ENCODE measurements around the gene ASTN2.
"Not testable (repeated sequence)": the region's sequence is repeated elsewhere in the genome, so short reads cannot be mapped to it uniquely, and the experiment has no call there.

The ASTN2 gene

DNA sequence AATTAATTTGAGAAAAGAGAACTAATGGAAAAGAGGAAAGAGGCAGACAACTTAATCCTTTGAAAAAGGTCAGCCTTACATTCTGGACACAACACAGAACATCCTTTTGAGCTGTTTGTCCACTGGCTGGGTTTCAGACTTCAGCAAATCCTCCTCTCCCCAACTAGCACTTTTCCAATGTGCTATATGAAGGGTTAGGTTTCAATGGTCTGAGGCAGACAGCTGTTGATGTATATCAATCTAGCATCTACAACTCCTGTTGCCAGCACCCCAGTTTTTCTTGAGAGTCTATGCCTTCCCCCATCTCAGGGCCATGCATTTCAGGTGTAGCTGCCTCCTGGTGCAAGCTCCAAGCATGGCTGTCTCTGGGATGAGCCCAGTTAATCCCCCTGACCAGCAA is 553.5 kb downstream of the ASTN2 start:
- DNase-seq (ENCODE audit: low spot score) = no peak

DNA sequence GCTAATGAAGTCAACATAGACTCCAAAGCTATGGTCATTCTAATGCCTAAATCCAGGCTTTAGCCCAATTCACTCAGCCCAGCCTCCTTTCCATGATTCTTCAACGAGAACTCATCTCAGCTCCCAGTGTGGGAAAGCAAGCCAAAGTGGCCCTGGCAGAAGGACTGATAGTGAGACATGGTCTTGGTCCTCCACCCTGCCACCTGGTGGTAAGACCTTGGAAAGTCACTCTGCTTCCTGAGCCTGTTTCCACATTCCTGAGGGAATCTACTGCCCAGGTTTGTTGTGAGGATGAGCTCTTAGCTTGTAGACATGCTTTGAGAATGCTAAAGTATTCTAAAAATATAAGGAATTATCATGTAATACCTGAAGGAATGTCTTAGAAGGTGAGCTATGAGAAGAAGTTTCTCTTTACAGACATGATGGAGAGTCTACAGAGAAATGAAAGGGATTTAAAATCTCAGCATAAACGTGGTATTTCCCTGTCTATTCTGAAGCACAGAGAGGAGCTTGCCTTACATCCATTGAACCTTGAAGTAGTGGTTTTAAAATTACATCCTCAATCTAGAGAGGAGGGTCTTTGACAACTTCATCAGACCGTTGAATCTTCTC is 554.2 kb downstream of the ASTN2 start:
- peak; percentile 85 for DNase-seq (ENCODE audit: low spot score)

DNA sequence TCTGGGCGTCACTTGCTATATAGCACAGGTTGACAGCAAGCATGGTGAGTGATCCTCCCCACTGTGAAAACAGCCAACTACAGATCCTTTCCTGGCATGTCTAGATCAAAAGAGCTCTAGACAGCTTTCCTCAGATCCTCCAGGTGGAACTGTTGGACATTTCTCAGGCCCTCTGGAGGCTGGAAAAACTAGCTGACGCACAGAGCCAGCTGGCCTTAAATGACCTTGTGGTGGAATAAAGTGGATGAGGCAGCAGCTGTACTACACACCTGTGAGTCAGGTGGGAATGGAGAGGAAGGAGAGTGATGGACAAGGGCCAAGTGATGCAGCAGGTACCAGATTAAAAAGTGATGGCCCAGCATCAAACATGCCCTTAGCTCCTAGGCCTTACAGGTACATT is 555.1 kb downstream of the ASTN2 start:
- DNase-seq (ENCODE audit: low spot score) = no peak

DNA sequence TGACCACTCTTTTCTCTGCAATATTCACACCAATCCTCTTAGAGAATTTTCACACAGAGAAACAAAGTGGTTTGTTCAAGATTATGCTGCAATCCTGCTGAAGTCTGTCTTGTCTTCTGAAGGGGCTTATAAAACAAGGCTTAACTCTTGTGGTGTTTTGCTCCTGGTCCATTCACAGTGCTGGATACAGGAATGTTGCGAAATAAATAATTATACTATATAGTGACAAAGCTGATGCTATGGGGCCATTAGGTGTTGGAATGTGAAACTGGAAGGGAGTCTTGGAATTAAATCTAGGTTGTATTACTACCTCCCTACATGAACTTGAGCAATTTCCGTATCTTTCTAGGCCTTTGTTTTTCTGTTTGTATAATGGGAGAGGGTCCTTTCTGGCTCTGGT is 557.5 kb downstream of the ASTN2 start:
- no peak for DNase-seq (ENCODE audit: low spot score)

DNA sequence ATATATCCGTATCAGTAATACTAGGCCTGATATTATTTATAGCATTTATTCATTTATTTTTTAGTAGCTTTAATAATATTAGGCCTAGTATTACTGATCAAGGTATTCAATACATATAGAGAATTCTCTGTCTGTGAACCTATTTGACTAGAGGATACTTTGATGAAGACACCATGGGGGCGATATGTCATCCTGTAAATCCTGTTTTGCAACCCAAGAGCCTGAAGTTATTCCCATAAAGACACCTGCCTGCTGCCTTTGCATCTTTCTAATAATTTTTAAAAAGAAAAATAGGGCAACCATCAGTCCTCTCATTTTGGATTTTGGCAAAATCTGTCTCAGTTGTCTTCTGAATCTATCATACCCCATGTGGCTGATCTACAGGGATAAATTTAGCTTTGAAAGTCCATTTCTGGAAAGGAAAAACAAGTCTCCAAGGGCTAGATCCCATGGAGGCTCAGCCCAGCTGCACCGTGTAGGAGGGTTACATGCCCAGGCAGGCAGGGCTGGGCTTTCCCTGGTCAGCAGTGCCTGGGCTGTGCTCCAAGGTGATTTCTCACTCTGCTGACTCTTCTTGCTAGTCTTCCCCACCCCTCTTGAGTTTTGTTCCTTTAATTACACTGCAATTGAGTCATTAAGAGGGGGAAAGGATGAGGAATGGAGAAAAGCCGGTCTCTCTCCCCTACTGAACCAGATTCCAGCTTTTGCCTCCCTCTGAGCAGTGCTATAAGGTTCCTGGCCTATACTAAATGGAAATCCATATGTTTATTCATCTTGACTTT is 558.8 kb downstream of the ASTN2 start:
- DNase-seq (ENCODE audit: low spot score) = peak; percentile 30

DNA sequence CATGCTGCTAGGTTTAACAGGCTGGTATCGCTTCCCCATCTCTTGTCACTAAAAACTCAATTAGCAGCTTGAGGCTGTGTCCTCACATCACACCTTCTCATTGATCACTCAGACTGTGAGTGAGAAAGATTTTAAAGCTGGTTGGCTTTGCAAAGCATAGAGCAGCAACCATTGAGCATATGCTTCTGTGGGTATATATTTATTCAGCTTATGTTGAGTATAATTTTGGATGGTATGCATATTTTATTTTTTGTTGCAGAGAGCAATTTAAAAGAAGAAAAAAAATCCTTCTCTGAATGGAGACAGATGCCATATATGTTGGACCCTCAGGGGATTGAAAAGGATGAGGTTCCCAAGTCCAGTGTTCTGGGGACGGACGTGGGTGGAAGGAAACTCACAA is 565.1 kb downstream of the ASTN2 start:
- no peak for DNase-seq (ENCODE audit: low spot score)

DNA sequence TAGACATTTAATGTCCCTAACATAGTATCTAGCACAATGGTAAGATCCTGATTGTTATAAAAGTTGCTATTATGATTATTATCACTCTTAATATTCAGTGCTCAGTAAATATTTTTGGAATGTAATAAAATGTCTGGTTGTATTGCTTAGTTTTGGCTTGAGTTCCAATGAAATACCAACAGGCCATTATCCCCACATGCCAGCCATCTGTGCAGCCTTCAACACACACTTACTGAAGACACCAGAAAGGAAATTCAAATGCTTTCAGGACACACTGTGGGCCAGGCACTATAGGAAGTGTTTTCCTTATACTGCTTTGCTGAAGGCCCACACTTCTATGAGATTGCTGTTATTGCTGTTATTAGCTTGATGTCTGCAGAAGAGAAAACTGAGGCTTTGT is 570.2 kb downstream of the ASTN2 start:
- no peak for DNase-seq (ENCODE audit: low spot score)

DNA sequence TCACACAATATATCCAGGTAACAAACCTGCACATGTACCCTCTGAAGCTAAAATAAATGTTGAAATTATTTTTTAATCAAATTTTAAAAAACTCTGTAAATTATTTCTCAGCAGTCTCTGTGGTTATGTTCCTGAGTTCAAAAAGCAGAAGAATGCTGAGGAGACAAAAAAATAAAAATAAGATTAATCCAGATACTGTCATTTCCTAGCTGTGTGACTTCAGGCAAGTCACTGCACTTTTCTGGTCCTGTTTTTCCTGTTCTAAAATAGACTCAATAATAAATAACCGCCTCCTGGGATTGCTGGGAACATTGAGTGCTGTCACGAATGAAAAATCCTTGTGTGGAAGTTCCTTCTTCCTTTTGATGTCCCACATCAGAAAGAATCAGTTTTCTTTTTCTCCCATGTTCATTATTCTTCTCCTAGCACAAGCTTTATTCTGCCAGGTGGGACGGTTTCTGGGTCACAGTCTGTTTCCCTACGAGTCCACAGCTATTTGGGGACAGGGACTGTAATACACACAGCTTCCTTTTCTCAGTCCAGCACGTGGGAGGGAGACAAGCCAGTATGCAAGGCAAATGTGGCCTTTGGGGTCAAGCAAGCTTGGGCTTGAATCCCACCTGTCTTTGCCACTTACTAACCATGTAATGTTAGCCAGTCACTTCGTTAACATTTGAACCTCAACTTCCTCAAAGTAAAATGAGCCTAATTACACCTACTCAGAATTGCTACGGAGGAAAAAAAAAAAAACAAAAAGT is 570.8 kb downstream of the ASTN2 start:
- DNase-seq (ENCODE audit: low spot score) = no peak

DNA sequence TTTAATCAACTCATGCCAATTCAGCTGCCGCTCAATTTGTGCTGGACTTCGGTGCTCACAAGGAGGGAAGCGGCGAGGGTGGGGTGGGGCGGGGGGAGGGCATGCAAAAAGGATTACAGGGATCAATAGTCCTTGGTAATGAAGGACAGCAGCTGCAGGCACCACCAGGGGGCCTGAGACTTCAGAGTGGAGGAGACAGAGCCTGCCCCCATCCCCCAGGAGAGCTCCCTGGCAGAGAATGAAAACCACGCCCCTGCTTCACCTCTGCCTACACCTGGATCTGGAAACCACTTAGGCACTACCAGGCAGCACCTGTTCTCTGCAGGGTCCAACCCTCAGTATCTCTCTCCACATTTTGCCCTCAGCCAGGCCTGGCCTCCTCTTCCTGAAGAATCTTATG is 572.2 kb downstream of the ASTN2 start:
- DNase-seq (ENCODE audit: low spot score) = peak; percentile 62

DNA sequence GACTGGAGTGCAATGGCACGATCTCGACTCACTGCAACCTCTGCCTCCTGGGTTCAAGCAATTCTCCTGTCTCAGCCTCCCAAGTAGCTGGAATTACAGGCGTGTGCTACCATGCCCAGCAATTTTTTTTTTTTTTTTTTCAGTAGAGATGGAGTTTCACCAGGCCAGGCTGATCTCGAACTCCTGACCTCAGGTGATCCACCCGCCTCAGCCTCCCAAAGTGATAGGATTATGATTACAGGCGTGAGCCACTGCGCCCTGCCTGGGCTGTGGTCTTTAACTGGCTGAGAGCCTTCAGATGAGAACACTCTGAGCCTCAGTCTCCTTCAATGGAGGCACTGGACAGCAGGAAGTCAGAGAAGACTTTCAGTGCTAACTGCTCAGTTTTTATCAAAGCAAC is 576.4 kb downstream of the ASTN2 start:
- DNase-seq (ENCODE audit: low spot score) = not testable (repeated sequence)

DNA sequence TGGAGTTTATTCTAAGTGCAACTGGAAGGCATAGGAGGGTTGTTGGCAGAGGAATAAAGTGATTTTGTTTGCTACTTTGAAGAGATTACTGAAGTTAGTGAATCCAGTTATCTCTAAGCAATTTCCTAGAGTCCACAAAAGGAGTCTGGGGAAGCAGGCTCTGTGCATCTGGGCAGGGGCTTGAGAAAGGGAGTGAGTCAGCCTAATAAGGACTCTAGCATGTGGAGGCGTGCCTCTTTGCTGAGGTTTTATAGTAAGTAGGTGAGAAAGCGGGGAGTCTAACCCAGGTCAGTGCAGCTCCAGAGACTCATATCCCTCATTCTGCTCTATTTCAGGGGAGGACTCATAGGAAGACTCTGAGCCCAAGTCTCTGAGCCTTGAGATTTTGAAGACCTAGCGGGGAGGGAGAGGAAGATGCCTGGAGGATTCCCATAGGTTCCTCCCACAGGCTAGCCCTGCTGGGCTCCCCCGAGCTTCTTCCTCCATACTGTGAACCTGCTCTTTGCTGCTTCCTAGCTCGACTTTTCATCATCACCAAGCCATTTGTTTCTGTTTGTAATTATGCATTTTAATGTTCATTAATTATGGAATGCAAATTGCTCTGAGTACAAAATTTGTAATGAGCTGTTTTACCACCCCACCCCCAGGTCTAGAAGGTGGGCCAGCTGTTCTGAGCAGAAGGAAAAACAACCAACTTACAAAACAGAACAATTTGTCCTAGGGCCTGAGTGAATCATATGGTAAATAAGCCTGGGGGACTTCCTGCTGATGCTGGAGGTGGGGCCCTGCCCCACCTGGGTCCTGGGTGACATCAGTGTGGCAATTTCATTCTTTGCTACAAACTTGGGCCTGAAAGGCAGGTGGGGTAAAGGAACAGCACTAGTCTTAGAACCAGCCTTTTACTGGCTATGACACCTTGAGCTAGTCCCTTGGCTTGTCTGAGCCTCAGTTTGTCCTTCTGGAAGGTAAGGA is 577.6 kb downstream of the ASTN2 start:
- peak; percentile 15 for DNase-seq (ENCODE audit: low spot score)

DNA sequence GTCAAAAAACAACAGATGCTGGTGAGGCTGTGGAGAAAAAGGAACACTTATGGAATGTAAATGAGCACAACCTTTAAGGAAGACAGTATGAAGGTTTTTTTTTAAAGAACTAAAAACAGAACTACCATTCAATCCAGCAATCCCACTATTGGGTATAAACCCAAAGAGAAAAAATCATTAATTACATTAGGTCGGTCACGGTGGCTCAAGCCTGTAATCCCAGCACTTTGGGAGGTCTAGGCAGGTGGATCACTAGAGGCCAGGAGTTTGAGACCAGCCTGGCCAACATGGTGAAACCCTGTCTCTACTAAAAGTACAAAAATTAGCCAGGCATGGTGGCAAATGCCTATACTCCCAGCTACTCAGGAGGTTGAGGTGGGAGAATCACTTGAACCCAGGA is 584.5 kb downstream of the ASTN2 start:
- not testable (repeated sequence) for DNase-seq (ENCODE audit: low spot score)

DNA sequence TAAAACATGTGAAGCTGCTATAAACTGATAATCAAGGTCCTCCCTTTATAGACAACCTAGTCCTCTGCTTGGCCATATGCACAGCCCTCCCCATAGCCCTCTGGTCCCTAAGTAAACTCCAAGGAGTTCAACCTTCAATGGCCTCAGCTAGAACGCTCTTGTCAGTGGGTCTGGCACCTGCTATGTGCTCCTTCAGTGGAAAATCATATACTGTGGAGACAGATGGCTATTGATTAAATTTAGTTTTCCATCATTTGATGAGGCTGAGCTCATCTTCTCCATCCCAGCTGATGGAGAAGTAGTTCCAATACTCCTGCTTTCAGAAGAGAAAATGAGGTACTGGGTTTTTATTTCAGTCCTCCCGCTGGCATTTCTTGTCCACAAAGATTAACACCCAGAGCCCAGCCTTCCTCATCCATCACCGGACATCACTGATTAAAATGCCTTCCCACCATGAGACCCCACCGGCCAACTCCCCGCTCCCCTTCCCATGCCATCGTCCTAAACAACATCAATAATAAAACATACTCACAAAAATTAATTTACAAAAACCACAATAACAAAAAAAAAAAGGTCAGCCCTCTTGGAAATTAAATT is 593.1 kb downstream of the ASTN2 start:
- DNase-seq (ENCODE audit: low spot score) = no peak

DNA sequence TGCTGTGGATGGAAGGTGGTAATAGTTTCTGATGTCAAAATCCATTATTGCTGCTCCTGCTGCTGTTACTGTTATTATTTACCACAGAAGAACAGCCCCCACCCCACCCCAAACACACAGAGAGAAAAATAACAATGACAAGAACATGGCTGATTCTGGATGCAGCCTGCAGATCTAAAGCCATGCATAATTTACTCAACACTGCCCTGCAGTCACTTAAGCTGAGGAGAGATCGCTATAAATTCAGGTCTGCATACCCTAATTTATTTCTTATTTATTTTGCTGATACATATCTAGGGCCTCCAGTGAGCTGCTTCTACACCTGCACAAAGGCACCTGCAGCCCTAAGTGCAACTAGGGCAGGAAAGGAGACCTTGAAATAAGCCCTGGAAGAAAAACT is 595.7 kb downstream of the ASTN2 start:
- no peak for DNase-seq (ENCODE audit: low spot score)

DNA sequence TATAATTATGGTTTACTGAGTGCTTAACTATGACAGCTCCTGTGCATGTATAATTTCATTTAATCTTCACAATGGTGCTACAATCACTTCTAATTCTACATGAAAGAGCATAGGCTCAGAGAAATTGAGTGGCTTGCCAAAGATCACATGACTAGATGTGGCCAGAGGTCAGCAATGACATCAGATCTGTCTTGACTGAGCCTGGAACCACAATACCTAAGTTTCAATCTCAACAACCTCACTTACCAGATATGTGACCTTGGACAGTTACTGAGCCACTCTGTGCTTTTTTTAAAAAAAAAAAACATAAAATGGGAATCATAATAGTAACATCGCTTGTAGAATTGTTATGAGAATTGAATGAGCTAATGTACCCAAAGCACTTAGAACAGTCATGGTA is 597.1 kb downstream of the ASTN2 start:
- DNase-seq (ENCODE audit: low spot score) = no peak

DNA sequence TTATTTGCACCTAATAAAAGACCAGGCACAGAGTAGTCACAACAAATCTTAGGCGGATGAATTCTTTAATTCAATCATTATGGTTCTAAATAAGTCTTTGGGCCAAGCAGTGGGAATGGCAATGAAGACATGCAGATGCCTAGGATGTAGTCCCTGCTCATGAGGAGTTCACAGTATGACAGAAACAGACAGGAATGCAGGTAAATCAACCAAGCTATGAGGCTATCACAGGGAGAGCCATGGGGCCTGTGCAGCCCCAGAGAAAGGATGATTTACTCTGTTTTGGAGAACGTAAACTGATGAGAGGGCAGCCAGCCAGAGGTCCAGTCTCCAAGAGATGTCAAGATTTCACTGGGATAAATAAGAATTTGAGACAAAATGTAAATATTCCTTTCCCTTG is 598.4 kb downstream of the ASTN2 start:
- DNase-seq (ENCODE audit: low spot score) = no peak

DNA sequence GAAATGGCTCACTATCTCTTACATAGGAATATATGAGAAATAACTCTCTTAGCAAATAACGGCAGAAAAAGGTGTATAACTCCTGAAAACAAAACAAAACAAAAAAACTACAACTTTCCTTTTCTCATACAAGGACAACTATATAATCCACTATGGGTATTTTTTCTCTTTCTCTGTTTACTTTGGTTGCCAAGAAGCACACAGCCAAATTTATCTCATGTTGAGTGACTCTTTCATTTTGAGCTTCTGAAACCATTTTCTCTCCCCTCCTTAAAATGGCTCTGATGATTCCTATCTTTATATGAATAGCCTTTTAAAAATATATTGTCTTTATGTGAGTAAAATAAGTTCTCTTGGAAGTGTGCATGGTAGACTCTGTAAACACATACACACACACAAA is 599.0 kb downstream of the ASTN2 start:
- no peak for DNase-seq (ENCODE audit: low spot score)

DNA sequence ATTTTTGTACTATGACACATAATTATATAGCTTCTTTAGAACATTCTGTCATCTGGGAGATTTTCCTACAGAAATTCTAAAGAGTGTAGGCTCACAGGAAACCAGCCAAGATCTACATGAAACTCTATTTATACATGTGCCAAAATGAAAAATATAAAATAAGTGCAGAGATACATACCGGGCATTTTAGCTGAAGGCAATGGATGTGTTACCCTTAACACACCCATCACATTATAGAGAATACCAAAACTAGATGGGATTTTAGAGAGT is 601.9 kb downstream of the ASTN2 start:
- no peak for DNase-seq (ENCODE audit: low spot score)

DNA sequence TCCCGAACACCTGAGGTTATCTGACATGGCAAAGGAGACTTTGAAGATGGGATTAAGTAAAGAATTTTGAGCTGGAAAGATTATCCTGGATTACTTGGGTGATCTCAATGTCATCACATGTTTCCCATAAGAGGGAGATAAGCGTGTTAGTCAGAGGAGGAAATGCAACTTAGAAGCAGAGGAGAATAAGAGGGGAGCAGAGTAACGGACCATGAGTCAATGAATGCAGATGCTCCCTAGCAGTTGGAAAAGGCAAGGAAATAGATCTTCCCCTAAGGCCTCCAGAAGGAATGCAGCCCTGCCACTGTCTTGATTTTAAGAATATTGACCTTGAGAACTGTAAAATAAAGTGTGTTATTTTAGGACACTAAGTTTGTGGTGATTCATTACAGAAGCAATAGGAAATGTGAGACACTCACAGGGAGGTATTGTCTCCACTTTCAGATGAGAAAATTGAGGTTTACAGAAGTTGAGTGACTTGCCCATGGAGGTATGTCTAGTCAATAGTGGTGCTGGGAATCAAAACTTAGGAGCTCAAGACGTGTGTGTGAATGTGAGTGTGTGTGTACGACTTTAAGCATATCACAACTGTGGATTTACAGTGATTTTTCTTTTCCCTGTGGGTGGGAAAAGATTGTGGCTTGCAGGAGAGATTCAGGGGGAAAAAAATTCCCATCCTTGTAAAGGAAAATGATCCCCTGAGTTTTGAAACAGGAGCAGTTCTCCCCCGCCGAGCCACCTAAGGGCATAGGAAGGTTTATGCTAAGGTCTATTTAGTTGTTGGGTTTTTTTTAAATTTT is 602.4 kb downstream of the ASTN2 start:
- no peak for DNase-seq (ENCODE audit: low spot score)

DNA sequence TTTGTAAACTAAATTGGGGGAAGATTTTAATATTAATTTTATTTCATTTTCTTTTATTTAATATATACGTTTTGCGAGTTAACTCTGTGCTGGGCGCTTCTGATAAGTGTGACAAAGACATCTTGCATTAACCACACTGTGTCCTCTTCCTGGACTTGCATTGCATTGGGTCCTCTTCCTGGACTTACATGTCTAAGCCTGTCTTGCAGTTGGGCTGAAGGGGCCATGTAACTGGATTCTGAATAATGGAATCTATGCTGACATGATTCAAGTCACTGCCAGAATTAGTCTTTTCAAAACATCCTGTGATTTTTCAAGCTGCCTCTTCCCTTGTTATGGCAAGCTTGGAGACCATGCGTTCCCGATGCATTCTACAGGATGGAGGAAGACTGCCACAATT is 605.2 kb downstream of the ASTN2 start:
- DNase-seq (ENCODE audit: low spot score) = no peak

DNA sequence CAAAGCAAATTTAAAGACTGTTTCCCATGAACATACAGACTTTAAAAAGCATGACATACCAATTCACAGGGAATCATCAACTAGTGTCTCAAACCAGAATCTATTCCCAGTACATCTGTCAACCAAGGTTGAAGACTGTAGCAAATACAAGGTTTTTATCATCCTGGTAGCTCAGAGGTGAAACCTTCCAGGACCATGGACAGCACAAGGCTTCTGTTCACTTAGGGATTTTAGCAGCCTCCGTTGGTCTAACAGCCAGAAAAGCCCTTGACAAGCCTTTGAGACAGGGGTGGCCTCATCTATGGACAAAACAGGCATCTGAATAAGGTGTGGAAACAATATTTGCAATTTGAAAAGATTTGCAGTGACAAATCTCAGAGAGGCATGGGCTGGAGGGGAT is 608.8 kb downstream of the ASTN2 start:
- DNase-seq (ENCODE audit: low spot score) = peak; percentile 49
